22Rv1 (cell line): ENCODE measurements around the gene TMED4.

ENCODE experiments used
- ZFX ChIP-seq: fragments of 450-650 bp; IDR thresholded peaks from 2 replicates; pipeline ENCODE4 v1.6.1; 2017; ENCODE audit warnings: antibody characterized with exemption, borderline replicate concordance
- TF ChIP-seq, protein P1 (sequence below): fragments of 450-650 bp; IDR thresholded peaks from 2 replicates; pipeline ENCODE4 v1.5.1; 2017; ENCODE audit warnings: mild to moderate bottlenecking

DNA sequence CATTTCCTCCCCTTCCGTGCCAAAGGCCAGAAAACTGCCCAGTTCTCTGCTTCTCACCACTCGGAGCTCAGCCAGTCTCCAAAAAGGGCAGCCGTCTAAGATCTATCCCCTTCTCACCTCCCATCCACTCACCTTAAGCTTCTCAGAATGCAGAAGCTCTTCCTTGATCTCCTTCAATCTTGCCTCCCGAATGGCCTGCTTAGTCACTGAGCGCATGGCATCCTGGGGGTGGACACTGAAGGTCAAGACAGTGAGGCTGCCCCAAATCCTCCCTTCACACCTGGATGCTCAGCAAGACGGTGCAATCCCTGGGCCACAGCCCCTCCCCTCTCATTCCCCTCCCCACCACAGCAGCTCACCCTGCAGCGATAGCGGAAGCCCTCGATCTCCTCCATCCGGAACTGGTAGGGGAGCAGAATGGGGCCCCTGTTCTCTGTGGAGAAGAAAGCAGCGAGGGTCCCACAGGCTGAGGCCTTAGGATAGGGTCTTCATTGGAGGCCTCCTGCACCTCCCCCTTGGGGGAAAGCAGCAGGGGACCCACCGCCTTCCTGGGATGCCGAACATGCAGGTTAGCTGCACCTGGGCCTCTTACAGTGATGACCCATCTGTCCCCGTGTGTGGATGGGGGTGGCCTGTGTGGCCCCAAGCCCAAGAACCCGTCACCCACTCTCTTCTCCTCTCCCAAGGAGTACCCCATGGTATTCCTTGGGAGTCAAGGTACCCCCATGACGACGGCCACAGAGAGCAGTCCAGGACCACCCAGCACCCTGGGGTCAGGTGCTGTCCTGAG is 13.1 kb downstream of the TMED4 start:
- TF ChIP-seq, protein P1, sequence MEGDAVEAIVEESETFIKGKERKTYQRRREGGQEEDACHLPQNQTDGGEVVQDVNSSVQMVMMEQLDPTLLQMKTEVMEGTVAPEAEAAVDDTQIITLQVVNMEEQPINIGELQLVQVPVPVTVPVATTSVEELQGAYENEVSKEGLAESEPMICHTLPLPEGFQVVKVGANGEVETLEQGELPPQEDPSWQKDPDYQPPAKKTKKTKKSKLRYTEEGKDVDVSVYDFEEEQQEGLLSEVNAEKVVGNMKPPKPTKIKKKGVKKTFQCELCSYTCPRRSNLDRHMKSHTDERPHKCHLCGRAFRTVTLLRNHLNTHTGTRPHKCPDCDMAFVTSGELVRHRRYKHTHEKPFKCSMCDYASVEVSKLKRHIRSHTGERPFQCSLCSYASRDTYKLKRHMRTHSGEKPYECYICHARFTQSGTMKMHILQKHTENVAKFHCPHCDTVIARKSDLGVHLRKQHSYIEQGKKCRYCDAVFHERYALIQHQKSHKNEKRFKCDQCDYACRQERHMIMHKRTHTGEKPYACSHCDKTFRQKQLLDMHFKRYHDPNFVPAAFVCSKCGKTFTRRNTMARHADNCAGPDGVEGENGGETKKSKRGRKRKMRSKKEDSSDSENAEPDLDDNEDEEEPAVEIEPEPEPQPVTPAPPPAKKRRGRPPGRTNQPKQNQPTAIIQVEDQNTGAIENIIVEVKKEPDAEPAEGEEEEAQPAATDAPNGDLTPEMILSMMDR = no peak
- no peak for TF ChIP-seq ZFX
